HCT116 (cell line): ENCODE measurements around the gene FAM53A. TPM values are rescaled to one million over a fixed set of nuclear protein-coding genes. Genes with fewer than 3 reads are reported as not detected.

Experiments
- ATAC-seq: fragments of 200-7000 bp; cut with Tn5 transposase; 2 replicates; pipeline ENCODE4 v1.9.1; 2020; ENCODE audit warnings: mild to moderate bottlenecking, moderate library complexity
- BruUV-seq: library from RNA; stranded (reverse); fragments of 400-500 nt; replicated peaks from 2 replicates; lab custom pipeline; 2021; lab: Mats Ljungman, UMichigan
- CTCF ChIA-PET: fragments of 300-600 bp; sonication (Branson Sonifier 250); formaldehyde crosslinking; loops from one replicate; lab custom pipeline; 2021; ENCODE audit warnings: antibody characterized with exemption; lab: Charles Lee
- POLR2A ChIA-PET: fragments of 300-600, 350-600 bp; sonication (Branson Sonifier 250); formaldehyde crosslinking; loops from one replicate; lab custom pipeline; 2021; ENCODE audit warnings: antibody characterized with exemption; lab: Charles Lee
- RAD21 ChIA-PET, 2 experiments: fragments of 300-600 bp; sonication (Branson Sonifier 250); formaldehyde crosslinking; loops; one replicate each; lab custom pipeline; 2023; ENCODE audit warnings: low total read pairs in 2 of 2; ENCODE audit not compliant: uncharacterized antibody in 2 of 2, unreplicated experiment in 2 of 2, low non-redundant PET in 1 of 2; lab: Charles Lee
- DNase-seq: peaks from one replicate; pipeline ENCODE4 v3.0.0-alpha.2; 2010; ENCODE audit warnings: low read depth, low spot score
- H2AFZ ChIP-seq: fragments of 200-600 bp; shearing (Covaris generic), sonication (generic); 2 replicates; pipeline ENCODE4 v1.6.1; 2017; ENCODE audit warnings: low read depth, mixed run types, mixed read lengths, antibody characterized with exemption, low read length; ENCODE audit not compliant: poor library complexity, severe bottlenecking
- H3K27ac ChIP-seq: 2 replicates; pipeline ENCODE4 v1.5.1; 2012; ENCODE audit warnings: low read depth, low read length
- H3K27me3 ChIP-seq: fragments of 200-600 bp; sonication (generic); 2 replicates; pipeline ENCODE4 v1.6.1; 2016; ENCODE audit warnings: mixed run types, low read length, mixed read lengths; ENCODE audit not compliant: insufficient read depth
- H3K36me3 ChIP-seq, 2 experiments: fragments of 200-500 bp in 1 of 2; fragments of 200-600 bp in 1 of 2; sonication (Bioruptor generic) in 1 of 2; sonication (generic) in 1 of 2; 2 replicates each; pipeline versions ENCODE4 v1.5.1 to v1.6.1; 2014 to 2016; ENCODE audit warnings: low read length in 2 of 2, inconsistent platforms in 1 of 2, mixed read lengths in 1 of 2, mixed run types in 1 of 2; ENCODE audit not compliant: insufficient read depth in 2 of 2, control insufficient read depth in 1 of 2
- H3K4me1 ChIP-seq, 2 experiments: fragments of 200-600 bp in 1 of 2; sonication (generic) in 1 of 2; 2 replicates each; pipeline versions ENCODE4 v1.5.1 to v1.6.1; 2012 to 2017; ENCODE audit warnings: low read length in 2 of 2, inconsistent platforms in 1 of 2, mild to moderate bottlenecking in 1 of 2, mixed read lengths in 1 of 2, mixed run types in 1 of 2, moderate library complexity in 1 of 2; ENCODE audit not compliant: insufficient read depth in 2 of 2, control insufficient read depth in 1 of 2
- H3K4me2 ChIP-seq: fragments of 200-600 bp; sonication (generic); 2 replicates; pipeline ENCODE4 v1.6.1; 2017; ENCODE audit warnings: mixed run types, low read length, mixed read lengths
- H3K4me3 ChIP-seq, 2 experiments: fragments of 200-600 bp in 1 of 2; sonication (generic) in 1 of 2; replicated peaks in 1 of 2; 2 replicates each; pipeline ENCODE4 v1.5.1; 2011 to 2016; ENCODE audit warnings: low read length in 2 of 2, control low read depth in 1 of 2, low read depth in 1 of 2, mild to moderate bottlenecking in 1 of 2, mixed read lengths in 1 of 2, mixed run types in 1 of 2
- H3K79me2 ChIP-seq: fragments of 200-600 bp; sonication (generic); 2 replicates; pipeline ENCODE4 v1.6.1; 2017; ENCODE audit warnings: mild to moderate bottlenecking, mixed run types, low read length, moderate library complexity, mixed read lengths; ENCODE audit not compliant: insufficient read depth
- H3K9ac ChIP-seq: fragments of 200-600 bp; sonication (generic); 2 replicates; pipeline ENCODE4 v1.6.1; 2016; ENCODE audit warnings: low read length, mixed read lengths
- H3K9me2 ChIP-seq: fragments of 200-600 bp; sonication (generic), shearing (Covaris generic); 2 replicates; pipeline ENCODE4 v1.6.1; 2017; ENCODE audit warnings: mixed run types, mild to moderate bottlenecking, moderate library complexity; ENCODE audit not compliant: insufficient read depth
- H3K9me3 ChIP-seq, 2 experiments: fragments of 200-500 bp in 1 of 2; fragments of 200-600 bp in 1 of 2; sonication (Bioruptor generic) in 1 of 2; sonication (generic) in 1 of 2; 2 replicates each; pipeline ENCODE4 v1.6.1; 2014 to 2017; ENCODE audit warnings: low read length in 2 of 2, mixed read lengths in 2 of 2, inconsistent platforms in 1 of 2, low read depth in 1 of 2, mild to moderate bottlenecking in 1 of 2, mixed run types in 1 of 2, moderate library complexity in 1 of 2; ENCODE audit not compliant: control insufficient read depth in 1 of 2, insufficient read depth in 1 of 2
- H4K20me1 ChIP-seq: fragments of 200-600 bp; sonication (generic), shearing (Covaris generic); 2 replicates; pipeline ENCODE4 v1.6.1; 2017; ENCODE audit warnings: mixed run types, mild to moderate bottlenecking, moderate library complexity; ENCODE audit not compliant: insufficient read depth
- FOSL1 ChIP-seq: IDR thresholded peaks from 2 replicates; pipeline ENCODE4 v1.6.1; 2012; ENCODE audit warnings: low read depth
- intact Hi-C: fragments of 100-400 bp; cut with micrococcal nuclease; formaldehyde crosslinking; loops from 2 replicates; pipeline ENCODE4 v1.10.0; 2022
- total RNA-seq: library from RNA; stranded (reverse); gene quantifications from one replicate; pipeline ENCODE4 v1.2.1, GENCODE V29; 2021; ENCODE audit not compliant: unreplicated experiment
- TF ChIP-seq, protein P1 (sequence below): IDR thresholded peaks from 2 replicates; pipeline ENCODE4 v1.6.1; 2012; ENCODE audit warnings: low read depth

FAM53A gene
- total RNA-seq, 1 experiment from 2014 or later = 1.1 TPM

- ChIA-PET RAD21 (no interaction called here), CTCF (no interaction called here), POLR2A (no interaction called here)
- Histone ChIP-seq H3K4me2 (no peak overlapping the region), H3K4me1 (peaks cover 3 to 19% of the 10 kb centered on the region in 2 experiments; a peak in 3 of 4 replicates), H2AFZ (no peak overlapping the region), H3K27ac (no peak overlapping the region), H3K9ac (no peak overlapping the region), H3K27me3 (no peaks in the 10 kb centered on the region), H3K9me2 (no peaks in the 10 kb centered on the region), H3K36me3 (no peaks in the 10 kb centered on the region), H3K4me3 (no peak overlapping the region), H4K20me1 (no peaks in the 10 kb centered on the region), H3K79me2 (no peaks in the 10 kb centered on the region), H3K9me3 (no peaks in the 10 kb centered on the region)
- ATAC-seq (no peak), DNase-seq (no peak)
- intact Hi-C loops = no loop called here
- BruUV-seq = no TSS peak
- TF ChIP-seq, protein P1, sequence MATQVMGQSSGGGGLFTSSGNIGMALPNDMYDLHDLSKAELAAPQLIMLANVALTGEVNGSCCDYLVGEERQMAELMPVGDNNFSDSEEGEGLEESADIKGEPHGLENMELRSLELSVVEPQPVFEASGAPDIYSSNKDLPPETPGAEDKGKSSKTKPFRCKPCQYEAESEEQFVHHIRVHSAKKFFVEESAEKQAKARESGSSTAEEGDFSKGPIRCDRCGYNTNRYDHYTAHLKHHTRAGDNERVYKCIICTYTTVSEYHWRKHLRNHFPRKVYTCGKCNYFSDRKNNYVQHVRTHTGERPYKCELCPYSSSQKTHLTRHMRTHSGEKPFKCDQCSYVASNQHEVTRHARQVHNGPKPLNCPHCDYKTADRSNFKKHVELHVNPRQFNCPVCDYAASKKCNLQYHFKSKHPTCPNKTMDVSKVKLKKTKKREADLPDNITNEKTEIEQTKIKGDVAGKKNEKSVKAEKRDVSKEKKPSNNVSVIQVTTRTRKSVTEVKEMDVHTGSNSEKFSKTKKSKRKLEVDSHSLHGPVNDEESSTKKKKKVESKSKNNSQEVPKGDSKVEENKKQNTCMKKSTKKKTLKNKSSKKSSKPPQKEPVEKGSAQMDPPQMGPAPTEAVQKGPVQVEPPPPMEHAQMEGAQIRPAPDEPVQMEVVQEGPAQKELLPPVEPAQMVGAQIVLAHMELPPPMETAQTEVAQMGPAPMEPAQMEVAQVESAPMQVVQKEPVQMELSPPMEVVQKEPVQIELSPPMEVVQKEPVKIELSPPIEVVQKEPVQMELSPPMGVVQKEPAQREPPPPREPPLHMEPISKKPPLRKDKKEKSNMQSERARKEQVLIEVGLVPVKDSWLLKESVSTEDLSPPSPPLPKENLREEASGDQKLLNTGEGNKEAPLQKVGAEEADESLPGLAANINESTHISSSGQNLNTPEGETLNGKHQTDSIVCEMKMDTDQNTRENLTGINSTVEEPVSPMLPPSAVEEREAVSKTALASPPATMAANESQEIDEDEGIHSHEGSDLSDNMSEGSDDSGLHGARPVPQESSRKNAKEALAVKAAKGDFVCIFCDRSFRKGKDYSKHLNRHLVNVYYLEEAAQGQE = no peak
- TF ChIP-seq, all 23 proteins: peak for 0
These were observed 81.3 kb downstream of the FAM53A start for GRCh38 chr4:1602655-1603412.

DNA sequence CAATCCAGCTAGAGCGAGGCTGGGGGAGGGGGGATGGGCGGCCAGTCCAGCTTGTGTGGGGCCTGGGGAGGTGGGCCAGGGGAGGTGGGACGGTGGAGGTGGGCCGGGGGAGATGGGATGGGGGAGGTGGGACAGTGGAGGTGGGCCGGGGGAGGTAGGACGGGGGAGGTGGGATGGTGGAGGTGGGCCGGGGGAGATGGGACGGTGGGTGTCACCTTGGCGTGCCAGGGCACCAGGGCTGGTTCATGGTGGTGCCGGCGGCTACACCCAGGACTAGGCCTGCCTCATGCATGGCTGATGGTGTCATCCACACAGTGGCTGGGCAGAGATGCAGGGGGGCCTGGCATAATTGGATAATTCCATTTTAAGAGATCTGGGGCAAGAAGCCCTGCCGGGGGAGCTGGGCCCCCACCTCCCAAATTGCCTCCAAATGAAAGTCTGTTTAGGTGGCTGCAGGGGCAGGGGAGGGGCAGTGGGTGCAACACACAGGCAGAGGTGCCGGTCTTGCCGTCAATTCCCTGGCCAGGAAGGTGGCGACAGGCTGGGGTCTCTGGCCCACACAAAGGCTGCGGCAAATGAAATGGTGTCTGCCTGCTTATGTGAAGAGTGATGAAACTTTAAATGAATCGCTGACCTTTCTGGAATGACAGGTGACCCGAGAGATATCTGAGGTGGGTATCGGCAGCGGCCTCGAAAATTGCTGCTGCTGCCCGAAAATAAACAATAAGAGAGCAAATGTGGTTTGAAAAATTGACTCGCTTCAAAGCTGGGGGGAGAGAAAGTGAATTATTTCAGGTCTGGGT is 82.1 kb downstream of the FAM53A start:
- Histone ChIP-seq H3K9ac (no peak overlapping the region), H3K9me3 (no peaks in the 10 kb centered on the region), H3K4me1 (peaks cover 3 to 19% of the 10 kb centered on the region in 2 experiments; a peak in 3 of 4 replicates), H3K9me2 (no peaks in the 10 kb centered on the region), H4K20me1 (no peaks in the 10 kb centered on the region), H3K4me3 (no peak overlapping the region), H3K27me3 (no peaks in the 10 kb centered on the region), H3K27ac (no peak overlapping the region), H3K4me2 (no peak overlapping the region), H3K36me3 (no peaks in the 10 kb centered on the region), H3K79me2 (no peaks in the 10 kb centered on the region), H2AFZ (no peak overlapping the region)
- ChIA-PET POLR2A (no interaction called here), CTCF (no interaction called here), RAD21 (no interaction called here)
- DNase-seq (no peak), ATAC-seq (no peak)
- BruUV-seq = no TSS peak
- TF ChIP-seq FOSL1 = no peak
- intact Hi-C loops = no loop called here
